NT2/D1 (cell line): ENCODE results near the gene IL1RAP.

Experiments
- SUZ12 ChIP-seq: IDR thresholded peaks from 2 replicates; pipeline ENCODE4 v1.6.1; 2011; ENCODE audit not compliant: insufficient read length, insufficient read depth; ENCODE audit errors: extremely low read depth
- ZNF274 ChIP-seq: IDR thresholded peaks from 2 replicates; pipeline ENCODE4 v1.6.1; 2011; ENCODE audit warnings: mild to moderate bottlenecking, low read depth, low read length

DNA sequence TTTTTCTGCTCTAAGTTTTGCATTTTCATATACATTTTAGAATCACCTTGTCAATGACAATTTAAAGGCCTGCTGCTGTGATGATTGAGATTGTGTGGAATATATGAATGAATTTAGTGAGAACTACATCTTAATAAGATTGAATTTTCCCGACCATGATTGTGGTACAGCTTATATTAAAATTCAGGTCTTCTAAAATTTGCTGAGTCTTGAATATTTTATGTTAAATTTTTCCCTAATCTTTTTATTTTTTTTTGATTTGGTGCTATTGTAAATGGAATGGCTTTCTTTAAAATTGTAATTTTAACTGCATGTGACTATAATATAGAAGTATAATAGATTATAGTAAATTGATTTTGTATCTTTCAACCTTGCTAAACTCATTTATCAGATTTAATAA lies 172.1 kb downstream of the IL1RAP start:
- TF ChIP-seq ZNF274 (no peak), SUZ12 (no peak)
